ENCODE measurements around the gene SLC26A1. TPM values are rescaled to one million over a fixed set of nuclear protein-coding genes. Genes with fewer than 3 reads are reported as not detected.
"Not testable (repeated sequence)": the region's sequence is repeated elsewhere in the genome, so short reads cannot be mapped to it uniquely, and the experiment has no call there.

The SLC26A1 gene
- total RNA-seq, 4 donors from 2014 or later: 1.7 to 4.1 (median 2.8) TPM

GRCh38 chr4:999882-1000425 is 6.8 kb upstream of the SLC26A1 start:
- Histone ChIP-seq H3K27ac (no peak overlapping the region), H3K9me3 (no peaks in the 10 kb centered on the region), H3K4me1 (peaks cover 3 to 36% (median 26%) of the 10 kb centered on the region in 4 donors), H3K4me3 (no peak overlapping the region), H3K36me3 (no peaks in the 10 kb centered on the region), H3K27me3 (peaks cover 85% of the 10 kb centered on the region)
- DNase-seq: no peak
- TF ChIP-seq POLR2A (IDR thresholded peaks at IDR 0.05) (no peak), CTCF (IDR thresholded peaks at IDR 0.05) (no peak), POLR2AphosphoS5 (IDR thresholded peaks at IDR 0.05) (no peak), EP300 (IDR thresholded peaks at IDR 0.05; ENCODE audit: low read depth) (no peak)
- 48% methylated on average over 15 of the region's 18 CpGs; no CpG with 5 or more reads in 1 of the 2 donors for WGBS, 2 donors (ENCODE audit: low coverage in 1 of 2)
- intact Hi-C loops (cut with DNase I; ENCODE audit: low total_unique reads) (no loop called here), in situ Hi-C loops (cut with MboI; ENCODE audit: low pct_ligation_motif_present in 1 of 4, low pct_unique_long_range_greater_than_20kb in 1 of 4, low sequenced_read_pairs in 3 of 4) (no loop called here)

- in situ Hi-C loops (cut with MboI; ENCODE audit: low pct_ligation_motif_present in 1 of 4, low pct_unique_long_range_greater_than_20kb in 1 of 4, low sequenced_read_pairs in 3 of 4); H3K27ac ChIP-seq; intact Hi-C loops (cut with DNase I; ENCODE audit: low total_unique reads); H3K36me3 ChIP-seq; DNase-seq; H3K9me3 ChIP-seq; H3K4me3 ChIP-seq: not testable (repeated sequence)
- 43 to 46% methylated on average over 4 to 21 of the region's 21 CpGs for WGBS, 2 donors (ENCODE audit: low coverage in 1 of 2)
- H3K27me3 ChIP-seq: peaks cover 79% of the 10 kb centered on the region
- peaks cover 3 to 36% (median 26%) of the 10 kb centered on the region in 4 donors for H3K4me1 ChIP-seq
These were observed 6.1 kb upstream of the SLC26A1 start for GRCh38 chr4:999240-999863.

GRCh38 chr4:998096-998691 is 5.0 kb upstream of the SLC26A1 start:
- Histone ChIP-seq H3K27me3 (peaks cover 68% of the 10 kb centered on the region), H3K9me3 (no peaks in the 10 kb centered on the region), H3K4me3 (peak overlapping the region in 1 of 4 donors; percentile 45), H3K36me3 (no peaks in the 10 kb centered on the region), H3K27ac (no peak overlapping the region), H3K4me1 (peaks cover 12 to 40% (median 33%) of the 10 kb centered on the region in 4 donors)
- 51% methylated on average over 12 of the region's 12 CpGs; no CpG with 5 or more reads in 1 of the 2 donors for WGBS, 2 donors (ENCODE audit: low coverage in 1 of 2)
- TF ChIP-seq POLR2A (IDR thresholded peaks at IDR 0.05) (no peak), CTCF (IDR thresholded peaks at IDR 0.05) (no peak), EP300 (IDR thresholded peaks at IDR 0.05; ENCODE audit: low read depth) (no peak), POLR2AphosphoS5 (IDR thresholded peaks at IDR 0.05) (no peak)
- in situ Hi-C loops (cut with MboI; ENCODE audit: low pct_ligation_motif_present in 1 of 4, low pct_unique_long_range_greater_than_20kb in 1 of 4, low sequenced_read_pairs in 3 of 4): no loop called here
- intact Hi-C loops (cut with DNase I; ENCODE audit: low total_unique reads): no loop called here
- DNase-seq: no peak

DNA sequence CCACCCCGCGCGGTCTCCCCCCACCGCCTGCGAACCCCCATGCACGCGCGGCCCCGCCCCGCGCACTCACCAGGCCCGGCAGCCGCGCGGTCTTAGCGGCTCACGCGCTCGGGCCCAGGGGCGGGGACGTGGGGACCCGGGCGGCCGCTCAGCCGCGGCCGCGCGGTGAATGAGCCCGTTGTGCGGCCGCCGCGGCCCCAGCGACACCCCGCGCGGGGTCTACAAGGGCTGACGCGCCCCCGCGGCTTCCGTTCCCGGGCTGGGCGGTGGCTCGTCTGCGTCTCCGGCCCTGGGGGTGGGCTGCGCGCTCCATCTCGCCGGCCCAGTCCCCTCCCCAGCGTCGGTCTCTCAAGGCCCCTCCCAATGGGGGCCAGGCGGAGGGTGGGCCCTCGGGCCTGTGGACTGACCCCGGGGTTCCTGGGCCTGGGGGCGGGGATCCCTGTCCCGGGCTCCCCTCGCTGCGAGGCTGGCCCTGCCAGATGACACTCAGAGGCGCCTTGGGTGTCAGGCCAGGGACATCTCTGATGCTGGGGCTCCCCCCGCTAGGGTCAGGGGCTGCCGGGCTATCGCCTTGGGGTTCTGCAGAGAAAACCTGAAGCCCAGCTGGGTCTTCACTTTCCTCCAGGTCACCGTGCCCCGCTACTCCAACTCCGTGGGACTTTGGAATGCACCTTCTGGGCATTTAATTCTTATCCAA is 4.3 kb upstream of the SLC26A1 start:
- Histone ChIP-seq H3K4me3 (peak overlapping the region in 3 of 4 donors; percentile 5 to 45 (median 9)), H3K9me3 (no peaks in the 10 kb centered on the region), H3K36me3 (no peaks in the 10 kb centered on the region), H3K27ac (no peak overlapping the region), H3K4me1 (peaks cover 12 to 40% (median 31%) of the 10 kb centered on the region in 4 donors), H3K27me3 (peaks cover 61% of the 10 kb centered on the region)
- DNase-seq: no peak
- TF ChIP-seq CTCF (IDR thresholded peaks at IDR 0.05) (no peak), EP300 (IDR thresholded peaks at IDR 0.05; ENCODE audit: low read depth) (no peak), POLR2A (IDR thresholded peaks at IDR 0.05) (no peak), POLR2AphosphoS5 (IDR thresholded peaks at IDR 0.05) (no peak)
- 13% methylated on average over 10 of the region's 68 CpGs; no CpG with 5 or more reads in 1 of the 2 donors for WGBS, 2 donors (ENCODE audit: low coverage in 1 of 2)
- in situ Hi-C loops (cut with MboI; ENCODE audit: low pct_ligation_motif_present in 1 of 4, low pct_unique_long_range_greater_than_20kb in 1 of 4, low sequenced_read_pairs in 3 of 4): no loop called here
- intact Hi-C loops (cut with DNase I; ENCODE audit: low total_unique reads): no loop called here

All from transverse colon (tissue), 4 donors.